ENCODE data around the gene GPR149. TPM values are rescaled to one million over a fixed set of nuclear protein-coding genes. Genes with fewer than 3 reads are reported as not detected.

GPR149 gene
- total RNA-seq, 1 donor from 2014 or later: not detected

DNA sequence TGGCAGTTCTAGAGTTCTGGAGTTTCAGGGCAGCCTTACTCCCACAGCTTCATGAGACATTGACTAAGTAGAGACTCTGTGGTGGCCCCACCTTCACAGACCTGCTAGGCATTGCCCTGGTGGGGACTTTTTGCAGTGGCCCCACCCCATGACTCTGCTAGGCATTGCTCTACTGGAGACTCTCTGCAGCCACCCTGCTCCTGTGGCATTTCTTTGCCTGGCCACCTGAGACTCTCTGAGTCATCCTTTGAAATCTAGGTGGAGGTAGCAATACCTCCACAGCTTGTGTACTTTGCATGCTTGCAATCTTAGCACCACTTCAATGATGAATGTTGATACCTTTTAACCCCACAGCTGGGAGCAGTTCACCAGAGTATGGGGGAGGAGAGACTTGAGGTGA is 65.1 kb downstream of the GPR149 start:
- Mint-ChIP-seq H3K27ac (ENCODE audit: unreplicated experiment) (no peak overlapping the region), H3K27me3 (ENCODE audit: unreplicated experiment) (no peaks in the 10 kb centered on the region), H3K4me1 (ENCODE audit: unreplicated experiment) (peaks cover 4% of the 10 kb centered on the region), H3K36me3 (ENCODE audit: low read depth, unreplicated experiment) (no peaks in the 10 kb centered on the region), H3K4me3 (ENCODE audit: unreplicated experiment) (no peak overlapping the region), H3K9me3 (ENCODE audit: unreplicated experiment) (no peaks in the 10 kb centered on the region)
- no peak for DNase-seq (ENCODE audit: low spot score)
- TF ChIP-seq, protein P1, sequence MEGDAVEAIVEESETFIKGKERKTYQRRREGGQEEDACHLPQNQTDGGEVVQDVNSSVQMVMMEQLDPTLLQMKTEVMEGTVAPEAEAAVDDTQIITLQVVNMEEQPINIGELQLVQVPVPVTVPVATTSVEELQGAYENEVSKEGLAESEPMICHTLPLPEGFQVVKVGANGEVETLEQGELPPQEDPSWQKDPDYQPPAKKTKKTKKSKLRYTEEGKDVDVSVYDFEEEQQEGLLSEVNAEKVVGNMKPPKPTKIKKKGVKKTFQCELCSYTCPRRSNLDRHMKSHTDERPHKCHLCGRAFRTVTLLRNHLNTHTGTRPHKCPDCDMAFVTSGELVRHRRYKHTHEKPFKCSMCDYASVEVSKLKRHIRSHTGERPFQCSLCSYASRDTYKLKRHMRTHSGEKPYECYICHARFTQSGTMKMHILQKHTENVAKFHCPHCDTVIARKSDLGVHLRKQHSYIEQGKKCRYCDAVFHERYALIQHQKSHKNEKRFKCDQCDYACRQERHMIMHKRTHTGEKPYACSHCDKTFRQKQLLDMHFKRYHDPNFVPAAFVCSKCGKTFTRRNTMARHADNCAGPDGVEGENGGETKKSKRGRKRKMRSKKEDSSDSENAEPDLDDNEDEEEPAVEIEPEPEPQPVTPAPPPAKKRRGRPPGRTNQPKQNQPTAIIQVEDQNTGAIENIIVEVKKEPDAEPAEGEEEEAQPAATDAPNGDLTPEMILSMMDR (IDR thresholded peaks at IDR 0.05; ENCODE audit: unreplicated experiment): no peak

GRCh38 chr3:154361099-154361498 is 68.9 kb downstream of the GPR149 start:
- no peak overlapping the region for H3K27ac Mint-ChIP-seq (ENCODE audit: unreplicated experiment)
- H3K4me1 Mint-ChIP-seq (ENCODE audit: unreplicated experiment): peaks cover 4% of the 10 kb centered on the region
- no peak overlapping the region for H3K4me3 Mint-ChIP-seq (ENCODE audit: unreplicated experiment)
- no peak for DNase-seq (ENCODE audit: low spot score)
- H3K36me3 Mint-ChIP-seq (ENCODE audit: low read depth, unreplicated experiment): no peaks in the 10 kb centered on the region
- H3K9me3 Mint-ChIP-seq (ENCODE audit: unreplicated experiment): no peaks in the 10 kb centered on the region
- no peaks in the 10 kb centered on the region for H3K27me3 Mint-ChIP-seq (ENCODE audit: unreplicated experiment)
- TF ChIP-seq, protein P1 (IDR thresholded peaks at IDR 0.05; ENCODE audit: unreplicated experiment): no peak

- Mint-ChIP-seq H3K4me3 (ENCODE audit: unreplicated experiment) (no peak overlapping the region), H3K36me3 (ENCODE audit: low read depth, unreplicated experiment) (no peaks in the 10 kb centered on the region), H3K4me1 (ENCODE audit: unreplicated experiment) (peaks cover 2% of the 10 kb centered on the region), H3K27me3 (ENCODE audit: unreplicated experiment) (no peaks in the 10 kb centered on the region), H3K27ac (ENCODE audit: unreplicated experiment) (no peak overlapping the region), H3K9me3 (ENCODE audit: unreplicated experiment) (no peaks in the 10 kb centered on the region)
- DNase-seq (ENCODE audit: low spot score): no peak
- TF ChIP-seq, protein P1 (IDR thresholded peaks at IDR 0.05; ENCODE audit: unreplicated experiment): no peak
Measured at GRCh38 chr3:154356009-154356408, 74.0 kb downstream of the GPR149 start.

DNA sequence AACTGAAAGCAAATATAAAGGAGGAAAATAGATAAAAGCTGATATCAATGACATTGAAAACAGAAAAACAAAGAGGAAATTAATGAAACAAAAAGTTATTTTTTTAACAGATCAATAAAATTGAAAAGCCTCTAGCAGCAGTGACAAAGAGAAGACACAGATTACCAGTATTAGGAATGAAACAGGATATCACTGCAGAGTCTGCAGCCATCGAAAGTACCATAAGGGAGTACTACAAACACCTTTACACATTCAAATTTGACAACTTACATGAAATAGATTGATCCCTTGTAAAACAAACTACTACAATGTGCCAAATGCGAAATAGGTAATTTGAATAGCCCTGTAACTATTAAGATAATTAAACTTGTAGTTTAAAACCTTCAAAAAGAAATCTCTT is 80.8 kb downstream of the GPR149 start:
- H3K4me3 Mint-ChIP-seq (ENCODE audit: unreplicated experiment): no peak overlapping the region
- H3K27me3 Mint-ChIP-seq (ENCODE audit: unreplicated experiment): no peaks in the 10 kb centered on the region
- no peak for DNase-seq (ENCODE audit: low spot score)
- H3K9me3 Mint-ChIP-seq (ENCODE audit: unreplicated experiment): no peaks in the 10 kb centered on the region
- H3K4me1 Mint-ChIP-seq (ENCODE audit: unreplicated experiment): peaks cover 2% of the 10 kb centered on the region
- H3K36me3 Mint-ChIP-seq (ENCODE audit: low read depth, unreplicated experiment): no peaks in the 10 kb centered on the region
- TF ChIP-seq, protein P1 (IDR thresholded peaks at IDR 0.05; ENCODE audit: unreplicated experiment): no peak
- no peak overlapping the region for H3K27ac Mint-ChIP-seq (ENCODE audit: unreplicated experiment)

- no peaks in the 10 kb centered on the region for H3K27me3 Mint-ChIP-seq (ENCODE audit: unreplicated experiment)
Measured at GRCh38 chr3:154345422-154346122, 84.4 kb downstream of the GPR149 start.

More at GRCh38 chr3:154345422-154346122, 84.4 kb downstream of the GPR149 start:
- Mint-ChIP-seq H3K27ac (ENCODE audit: unreplicated experiment) (no peak overlapping the region), H3K9me3 (ENCODE audit: unreplicated experiment) (no peaks in the 10 kb centered on the region), H3K4me1 (ENCODE audit: unreplicated experiment) (no peaks in the 10 kb centered on the region), H3K36me3 (ENCODE audit: low read depth, unreplicated experiment) (no peaks in the 10 kb centered on the region), H3K4me3 (ENCODE audit: unreplicated experiment) (no peak overlapping the region)
- no peak for DNase-seq (ENCODE audit: low spot score)
- TF ChIP-seq, protein P1 (IDR thresholded peaks at IDR 0.05; ENCODE audit: unreplicated experiment): no peak

Data from endothelial cell (in vitro differentiated cells).